Measurements from ENCODE around the gene NUP43. TPM values are rescaled to one million over a fixed set of nuclear protein-coding genes. Genes with fewer than 3 reads are reported as not detected.
A peak's percentile ranks its signal among the peaks of the same experiment; 100 is the strongest.

Gene NUP43
- total and polyA plus RNA-seq, 2 of the 13 experiments (the other 11 are each of a cell fraction or from before 2014, with no cell fraction given) = 38.9 to 85.1 TPM

DNA sequence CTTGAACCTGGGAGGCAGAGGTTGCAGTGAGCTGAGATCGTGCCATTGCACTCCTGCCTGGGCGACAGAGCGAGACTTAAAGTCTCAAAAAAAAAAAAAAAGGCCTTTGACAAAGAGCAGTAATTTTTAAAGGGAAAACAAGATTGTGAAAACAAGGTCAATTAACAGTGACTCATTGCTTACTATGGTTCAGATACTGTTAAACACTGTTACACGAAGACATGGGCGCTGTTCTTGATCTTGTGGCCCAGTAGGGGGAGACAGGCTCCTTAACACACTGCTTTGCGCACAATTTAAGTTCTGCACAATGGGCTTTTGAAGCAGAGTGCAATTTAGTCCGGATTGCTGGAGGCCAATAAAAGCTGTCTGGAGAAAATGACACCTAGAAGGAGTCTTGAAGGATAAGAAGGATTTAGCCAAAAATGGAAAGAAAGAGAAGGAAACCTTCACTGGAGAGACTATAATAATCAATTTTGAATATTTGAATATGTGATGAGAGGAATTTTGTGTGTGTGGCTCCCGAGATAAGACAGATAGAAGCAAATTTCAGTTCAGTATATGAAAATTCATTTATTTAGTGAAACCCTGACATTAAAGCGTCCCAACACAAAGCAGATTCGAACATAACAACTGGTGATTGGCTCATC is 22.4 kb downstream of the NUP43 start (continued):
- TF ChIP-seq ZGPAT (CRISPR knock-in tag; IDR thresholded peaks at IDR 0.05) = 0 out of 2 replicates have a peak, but pooled peaks have one; percentile 29
- no peak for TF ChIP-seq MBD4 (IDR thresholded peaks at IDR 0.05; ENCODE audit: borderline replicate concordance, low read length)
- no peak for TF ChIP-seq ZKSCAN5 (CRISPR knock-in tag; IDR thresholded peaks at IDR 0.05)
- TF ChIP-seq HINFP (CRISPR knock-in tag; IDR thresholded peaks at IDR 0.05; ENCODE audit: low read depth) = 0 out of 2 replicates have a peak, but pooled peaks have one; percentile 32
- TF ChIP-seq MXI1 (IDR thresholded peaks at IDR 0.05; ENCODE audit: borderline replicate concordance, low read depth, low read length) = peak; percentile 57; the same call in 1 of the 3 replicates
- TF ChIP-seq PRMT3 (CRISPR knock-in tag; IDR thresholded peaks at IDR 0.05; ENCODE audit: borderline replicate concordance, low read depth) = no peak
- TF ChIP-seq HMGXB4 (CRISPR knock-in tag; IDR thresholded peaks at IDR 0.05; ENCODE audit: borderline replicate concordance in 1 of 2, low read depth in 1 of 2) = peak; percentile 42 to 62; a peak in 2 of 4 replicates
- TF ChIP-seq, protein P1, sequence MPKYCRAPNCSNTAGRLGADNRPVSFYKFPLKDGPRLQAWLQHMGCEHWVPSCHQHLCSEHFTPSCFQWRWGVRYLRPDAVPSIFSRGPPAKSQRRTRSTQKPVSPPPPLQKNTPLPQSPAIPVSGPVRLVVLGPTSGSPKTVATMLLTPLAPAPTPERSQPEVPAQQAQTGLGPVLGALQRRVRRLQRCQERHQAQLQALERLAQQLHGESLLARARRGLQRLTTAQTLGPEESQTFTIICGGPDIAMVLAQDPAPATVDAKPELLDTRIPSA (CRISPR knock-in tag; IDR thresholded peaks at IDR 0.05; ENCODE audit: borderline replicate concordance) = no peak
- TF ChIP-seq SMAD3 (CRISPR knock-in tag; IDR thresholded peaks at IDR 0.05) = peak; percentile 34; the same call in 1 of the 2 replicates
- no peak for TF ChIP-seq NR2F6 (IDR thresholded peaks at IDR 0.05)
- peak; percentile 50; the same call in 1 of the 2 replicates for TF ChIP-seq NR2F6 (CRISPR knock-in tag; IDR thresholded peaks at IDR 0.05)
- no peak for TF ChIP-seq SOX6 (IDR thresholded peaks at IDR 0.05)
- peak; percentile 48; the same call in 1 of the 2 replicates for TF ChIP-seq SOX6 (CRISPR knock-in tag; IDR thresholded peaks at IDR 0.05)
- no peak for TF ChIP-seq SOX13 (IDR thresholded peaks at IDR 0.05)
- TF ChIP-seq SOX13 (CRISPR knock-in tag; conservative IDR thresholded peaks at IDR 0.05 in 1 of 2, IDR thresholded peaks at IDR 0.05 in 1 of 2) = peak in 1 of 2 experiments; percentile 22; a peak in 1 of 4 replicates
- peak; percentile 56 for TF ChIP-seq SAP130 (CRISPR knock-in tag; IDR thresholded peaks at IDR 0.05; ENCODE audit: low read depth)
- TF ChIP-seq, protein P2, sequence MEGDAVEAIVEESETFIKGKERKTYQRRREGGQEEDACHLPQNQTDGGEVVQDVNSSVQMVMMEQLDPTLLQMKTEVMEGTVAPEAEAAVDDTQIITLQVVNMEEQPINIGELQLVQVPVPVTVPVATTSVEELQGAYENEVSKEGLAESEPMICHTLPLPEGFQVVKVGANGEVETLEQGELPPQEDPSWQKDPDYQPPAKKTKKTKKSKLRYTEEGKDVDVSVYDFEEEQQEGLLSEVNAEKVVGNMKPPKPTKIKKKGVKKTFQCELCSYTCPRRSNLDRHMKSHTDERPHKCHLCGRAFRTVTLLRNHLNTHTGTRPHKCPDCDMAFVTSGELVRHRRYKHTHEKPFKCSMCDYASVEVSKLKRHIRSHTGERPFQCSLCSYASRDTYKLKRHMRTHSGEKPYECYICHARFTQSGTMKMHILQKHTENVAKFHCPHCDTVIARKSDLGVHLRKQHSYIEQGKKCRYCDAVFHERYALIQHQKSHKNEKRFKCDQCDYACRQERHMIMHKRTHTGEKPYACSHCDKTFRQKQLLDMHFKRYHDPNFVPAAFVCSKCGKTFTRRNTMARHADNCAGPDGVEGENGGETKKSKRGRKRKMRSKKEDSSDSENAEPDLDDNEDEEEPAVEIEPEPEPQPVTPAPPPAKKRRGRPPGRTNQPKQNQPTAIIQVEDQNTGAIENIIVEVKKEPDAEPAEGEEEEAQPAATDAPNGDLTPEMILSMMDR (CRISPR knock-in tag; IDR thresholded peaks at IDR 0.05) = peak; percentile 84
- TF ChIP-seq ZNF691 (CRISPR knock-in tag; IDR thresholded peaks at IDR 0.05; ENCODE audit: borderline replicate concordance, low read depth) = 0 out of 2 replicates have a peak, but pooled peaks have one; percentile 63
- TF ChIP-seq TBX2 (CRISPR knock-in tag; IDR thresholded peaks at IDR 0.05; ENCODE audit: borderline replicate concordance) = peak; percentile 45; the same call in 1 of the 2 replicates
- no peak for TF ChIP-seq FOXP1 (IDR thresholded peaks at IDR 0.05)
- peak; percentile 49 for TF ChIP-seq FOXP1 (CRISPR knock-in tag; IDR thresholded peaks at IDR 0.05)
- no peak for TF ChIP-seq NFE2L1 (CRISPR knock-in tag; IDR thresholded peaks at IDR 0.05; ENCODE audit: borderline replicate concordance)

Data from HepG2 (cell line).